ENCODE results near the gene EXT2.

GRCh38 chr11:44101098-44101497 is 5.6 kb downstream of the EXT2 start:
- TF ChIP-seq FOXM1 (IDR thresholded peaks at IDR 0.05; ENCODE audit: borderline replicate concordance) (no peak), SP1 (IDR thresholded peaks at IDR 0.05) (no peak), FOXK2 (IDR thresholded peaks at IDR 0.05) (no peak), ZNF384 (IDR thresholded peaks at IDR 0.05) (no peak), NFRKB (IDR thresholded peaks at IDR 0.05) (no peak), ARNT (IDR thresholded peaks at IDR 0.05) (no peak), CTBP1 (IDR thresholded peaks at IDR 0.05; ENCODE audit: borderline replicate concordance) (no peak), FOXA1 (IDR thresholded peaks at IDR 0.05) (no peak), SUZ12 (IDR thresholded peaks at IDR 0.05) (no peak), BHLHE40 (IDR thresholded peaks at IDR 0.05; ENCODE audit: borderline replicate concordance) (no peak)

Measured in HEK293T (cell line).